Posterior cingulate gyrus (tissue), 11 donors: Measurements from ENCODE around the gene TSHZ2.
"Not testable (repeated sequence)": the region's sequence is repeated elsewhere in the genome, so short reads cannot be mapped to it uniquely, and the experiment has no call there.

Experiments used
- DNase-seq, 10 donors: peaks; one replicate each; pipeline versions ENCODE4 v3.0.0 to v3.0.0-alpha.2; 2020 to 2021; ENCODE audit warnings: mixed read lengths in 3 of 10
- intact Hi-C: fragments of 100-400 bp; cut with DNase I; formaldehyde crosslinking; loops from one replicate; pipeline ENCODE4 v1.15.1; 2023

TSHZ2 gene

DNA sequence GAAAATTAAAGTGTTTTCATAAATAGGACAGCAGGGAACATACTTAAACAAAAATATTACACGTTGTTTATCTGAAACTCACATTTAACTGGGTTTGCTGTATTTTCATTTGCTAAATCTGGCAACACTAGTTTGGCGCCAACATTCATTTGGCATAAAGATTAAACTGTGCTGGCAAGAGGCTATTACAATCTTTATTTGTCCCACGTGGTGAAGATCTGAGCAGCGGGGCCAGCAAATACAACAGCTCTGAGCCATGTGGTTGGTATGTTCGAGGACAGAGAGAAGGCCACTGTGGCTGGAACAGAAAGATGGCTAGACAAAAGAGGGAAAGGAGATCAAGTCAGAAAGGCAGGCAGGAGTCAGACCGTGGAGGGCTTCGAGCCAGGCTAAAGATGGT lies 387.3 kb downstream of the TSHZ2 start:
- no peak for DNase-seq
- intact Hi-C loops = no loop called here

DNA sequence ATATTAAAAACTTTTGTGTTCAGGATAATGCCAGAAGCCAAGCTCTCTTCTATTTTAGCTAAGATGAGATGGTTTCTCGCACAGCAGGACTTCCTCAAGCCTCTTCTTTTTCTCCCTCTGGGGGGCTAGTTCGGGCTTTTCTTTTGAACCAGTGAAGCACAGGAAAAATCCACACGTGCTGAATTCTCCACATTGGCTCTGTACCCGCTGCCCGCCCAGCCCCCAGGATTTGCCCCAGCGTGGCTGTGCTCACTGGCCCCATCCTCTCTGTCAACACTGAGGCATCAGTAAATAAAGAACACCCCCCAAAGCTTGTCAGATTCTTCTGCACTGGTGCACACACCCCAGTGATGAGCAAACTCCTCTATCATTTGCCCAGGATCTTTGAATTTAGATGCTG lies 388.7 kb downstream of the TSHZ2 start:
- intact Hi-C loops = no loop called here
- peak in 1 of 10 donors; percentile 43 for DNase-seq

DNA sequence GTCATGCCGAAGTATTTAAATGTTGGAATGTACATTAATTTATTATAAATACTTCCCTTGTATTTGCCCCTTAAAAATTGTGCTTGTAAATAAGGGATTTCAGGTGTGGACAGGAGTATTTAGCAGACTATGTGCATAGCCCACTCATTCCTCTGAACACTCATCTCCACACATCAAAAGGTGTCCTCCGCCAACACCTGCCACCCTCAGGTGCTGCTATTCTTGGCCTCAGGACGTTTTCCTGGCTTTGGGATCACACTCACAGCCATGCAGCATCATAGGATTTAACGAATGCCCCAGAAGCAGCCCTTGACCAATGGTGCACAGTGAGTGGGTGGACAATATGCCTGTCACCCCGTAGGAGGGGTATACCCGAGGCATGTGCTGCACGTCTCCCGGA lies 390.6 kb downstream of the TSHZ2 start:
- no peak for DNase-seq
- intact Hi-C loops = no loop called here

DNA sequence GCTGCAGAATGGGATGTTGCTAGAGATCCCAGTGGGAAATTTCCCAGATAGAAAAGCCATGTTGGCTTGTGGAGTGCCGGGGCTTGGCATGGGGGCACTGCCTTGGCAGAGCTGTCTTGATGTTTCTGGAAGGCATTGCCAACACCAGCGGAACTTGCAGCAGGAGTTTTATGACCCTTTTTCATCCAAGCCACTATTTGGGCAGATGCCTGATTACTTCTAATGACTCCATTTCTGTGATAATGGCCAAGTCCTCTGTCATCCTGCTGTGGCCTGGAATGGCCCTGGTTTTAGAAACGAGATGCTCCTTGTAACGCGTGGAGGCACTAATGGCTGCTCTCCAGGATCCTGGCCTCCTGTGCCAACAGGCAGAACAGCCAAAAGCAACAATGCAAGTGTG lies 392.5 kb downstream of the TSHZ2 start:
- intact Hi-C loops = no loop called here
- no peak for DNase-seq

DNA sequence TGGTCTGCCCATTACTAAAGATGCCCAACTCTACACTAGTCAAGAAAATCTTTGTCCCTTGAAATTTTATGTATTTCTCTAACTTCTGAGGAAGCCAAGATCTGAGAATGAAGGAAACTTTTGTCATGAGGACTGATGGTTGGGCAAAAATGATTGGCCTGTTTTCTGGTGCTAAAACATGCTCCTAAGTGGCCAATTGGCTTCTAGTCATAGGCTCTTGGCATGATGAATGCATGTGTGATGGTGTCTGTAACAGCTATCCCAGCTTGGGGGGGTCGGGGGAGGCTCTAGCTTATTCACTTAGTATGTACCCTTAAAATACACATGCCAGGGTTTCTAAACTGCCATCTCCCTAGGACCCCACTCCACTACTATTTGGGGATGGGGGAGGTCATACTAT lies 392.9 kb downstream of the TSHZ2 start:
- no peak for DNase-seq
- intact Hi-C loops = no loop called here

DNA sequence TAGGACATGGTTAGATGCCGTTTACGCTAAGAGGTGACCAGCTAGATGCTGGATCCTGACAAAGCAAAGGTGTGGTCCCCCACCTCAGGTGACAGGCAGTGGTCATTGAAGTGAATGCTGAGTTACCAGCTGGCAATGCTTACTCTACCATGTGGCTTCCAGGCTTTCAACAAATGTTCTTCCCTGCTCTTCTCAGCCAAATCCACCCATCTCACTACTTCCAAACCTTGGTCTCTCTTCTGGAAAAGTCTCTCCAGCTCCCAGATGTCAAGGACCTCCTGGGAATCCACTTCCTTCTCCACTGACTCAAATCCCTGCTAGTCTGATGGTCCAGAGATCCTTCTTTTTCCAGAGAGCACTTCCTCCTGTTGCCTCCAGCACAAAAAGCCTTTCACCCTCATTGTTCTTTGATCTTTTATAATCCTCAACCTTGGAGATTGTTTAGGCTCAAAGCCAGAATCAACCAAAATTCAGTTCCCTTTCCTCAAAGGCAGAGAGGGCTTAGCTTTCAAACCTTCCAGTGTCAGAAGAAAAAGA lies 393.4 kb downstream of the TSHZ2 start:
- no peak for DNase-seq
- intact Hi-C loops = no loop called here

DNA sequence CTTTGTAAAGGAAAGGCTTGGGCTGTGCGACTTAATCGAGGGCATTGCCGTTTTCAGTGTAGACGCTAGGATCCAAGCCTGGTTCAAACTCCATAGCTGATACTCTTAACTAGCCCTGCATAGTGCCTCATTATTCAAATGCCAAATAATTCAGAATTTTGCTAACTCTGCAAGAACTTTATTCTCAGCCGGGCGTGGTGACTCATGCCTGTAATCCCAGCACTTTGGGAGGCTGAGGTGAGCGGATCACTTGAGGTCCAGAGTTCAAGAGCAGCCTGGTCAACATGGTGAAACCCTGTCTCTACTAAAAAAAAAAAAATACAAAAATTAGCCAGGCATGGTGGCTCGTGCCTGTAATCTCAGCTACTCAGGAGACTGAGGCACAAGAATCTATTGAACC lies 394.8 kb downstream of the TSHZ2 start:
- DNase-seq, intact Hi-C loops: not testable (repeated sequence)

DNA sequence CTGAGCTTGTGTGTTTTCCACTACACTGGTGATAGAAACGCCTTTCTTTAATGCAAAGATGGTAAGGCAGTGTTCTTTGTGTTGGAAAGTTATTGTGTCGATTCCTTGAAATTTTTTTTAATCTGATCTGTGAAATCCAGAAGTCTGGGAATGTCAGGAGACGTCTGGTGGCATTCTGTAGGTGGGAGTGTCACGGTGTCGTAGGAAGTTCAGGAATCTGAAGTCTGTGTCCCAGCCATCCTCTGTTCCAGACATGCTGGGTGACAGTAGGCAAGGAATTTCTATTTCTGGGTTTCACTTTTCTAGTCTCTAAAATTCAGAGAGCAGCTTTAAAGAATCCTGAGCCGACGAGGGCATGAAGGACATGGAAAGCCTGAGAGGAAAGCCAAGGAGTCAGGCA lies 397.7 kb downstream of the TSHZ2 start:
- intact Hi-C loops = no loop called here
- no peak for DNase-seq

DNA sequence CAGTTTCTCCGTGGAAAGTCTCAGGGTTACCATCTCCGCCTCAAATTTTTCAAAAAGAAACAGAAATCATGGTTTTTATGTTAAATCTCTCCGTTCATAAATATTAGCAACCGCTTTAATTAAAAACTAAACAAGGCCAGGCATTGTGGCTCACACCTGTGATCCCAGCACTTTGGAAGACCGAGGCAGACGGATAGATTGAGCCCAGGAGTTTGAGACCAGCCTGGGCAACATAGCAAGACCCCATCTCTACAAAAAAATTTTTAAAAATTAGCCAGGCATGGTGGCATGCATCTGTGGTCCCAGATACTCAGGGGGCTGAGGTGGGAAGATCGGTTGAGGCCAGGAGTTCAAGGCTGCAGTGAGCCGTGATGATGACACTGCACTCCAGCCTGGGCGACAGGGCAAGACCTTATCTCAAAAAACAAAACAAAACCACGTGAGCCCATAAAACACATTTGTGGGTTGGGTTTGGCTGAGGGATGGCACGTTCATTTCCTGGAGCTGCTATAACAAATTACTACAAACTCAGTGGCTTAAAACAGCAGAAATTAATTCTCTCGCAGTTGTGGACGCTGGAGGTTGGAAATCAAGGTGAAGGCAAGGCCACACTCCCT lies 398.3 kb downstream of the TSHZ2 start:
- DNase-seq = no peak
- intact Hi-C loops = no loop called here

DNA sequence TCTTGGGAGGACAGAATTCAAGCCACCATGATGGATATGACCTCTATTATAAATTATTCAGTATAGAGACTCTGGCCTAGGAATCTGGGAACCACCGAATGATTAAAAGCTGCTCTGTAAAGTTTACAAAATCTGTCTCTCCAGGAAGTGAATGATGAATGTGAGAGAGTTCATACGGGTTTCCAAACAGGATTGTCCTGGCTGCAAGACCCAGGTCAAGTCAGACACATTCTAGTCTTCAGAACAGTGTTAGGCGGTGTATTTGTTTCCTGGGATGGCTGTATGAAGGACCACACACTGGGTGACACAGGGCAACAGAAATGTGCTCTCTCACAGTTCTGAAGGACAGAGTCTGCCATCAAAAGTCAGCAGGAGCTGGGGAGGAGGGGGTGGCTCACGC lies 399.1 kb downstream of the TSHZ2 start:
- intact Hi-C loops = no loop called here
- DNase-seq = no peak

DNA sequence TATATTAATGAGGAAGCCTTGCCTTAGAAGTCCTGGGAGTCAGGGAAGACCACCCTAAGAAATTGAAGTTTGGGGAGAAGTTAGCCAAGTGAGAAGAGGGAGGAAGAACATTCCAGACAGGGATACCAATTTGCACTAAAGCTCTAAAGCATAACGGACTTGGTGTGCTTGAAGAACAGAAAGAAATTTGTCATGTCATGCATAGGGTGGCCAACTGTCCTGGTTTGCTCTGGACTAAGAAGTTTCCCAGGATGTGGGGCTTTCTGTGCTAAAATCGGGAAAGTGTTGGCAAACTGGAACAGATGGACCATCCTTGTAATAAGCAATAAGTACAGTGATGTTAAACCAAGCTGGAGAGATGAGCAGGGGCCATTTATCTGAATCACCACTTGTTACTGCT lies 403.9 kb downstream of the TSHZ2 start:
- no peak for DNase-seq
- intact Hi-C loops = no loop called here

DNA sequence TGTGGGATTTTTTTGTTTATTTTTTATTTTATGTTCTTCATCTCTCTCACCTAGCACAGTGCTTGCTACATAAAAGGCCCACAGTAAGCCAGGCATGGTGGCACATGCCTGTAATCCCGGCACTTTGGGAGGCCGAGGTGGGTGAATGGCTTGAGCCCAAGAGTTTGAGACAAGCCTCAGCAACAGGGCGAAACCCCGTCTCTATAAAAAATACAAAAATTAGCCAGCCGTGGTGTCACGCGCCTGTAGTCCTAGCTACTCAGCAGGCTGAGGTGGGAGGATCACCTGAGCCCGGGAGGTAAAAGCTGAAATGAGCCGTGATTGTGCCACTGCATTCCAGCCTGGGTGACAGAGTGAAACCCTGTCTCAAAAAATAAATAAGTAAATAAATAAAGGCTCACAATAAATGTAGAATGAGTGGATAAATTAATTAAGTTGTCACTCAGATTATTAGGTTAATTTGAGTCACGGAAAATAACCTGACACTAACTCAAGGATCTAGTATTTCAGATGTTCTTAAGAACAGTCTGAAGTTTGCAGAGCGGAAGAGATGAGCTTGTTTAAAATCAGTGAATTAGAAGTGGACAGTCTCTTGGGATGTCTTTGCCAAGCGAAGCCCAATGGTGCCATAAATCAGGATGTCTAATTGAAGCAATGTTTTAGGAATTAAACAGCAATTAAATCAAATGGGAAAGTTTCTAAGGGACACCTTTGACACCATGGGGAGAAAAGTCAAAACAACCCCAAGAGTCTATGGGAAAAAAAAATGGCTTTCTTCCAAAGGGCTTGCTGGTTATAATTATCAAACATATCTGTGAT lies 407.1 kb downstream of the TSHZ2 start:
- DNase-seq = no peak
- intact Hi-C loops = no loop called here

DNA sequence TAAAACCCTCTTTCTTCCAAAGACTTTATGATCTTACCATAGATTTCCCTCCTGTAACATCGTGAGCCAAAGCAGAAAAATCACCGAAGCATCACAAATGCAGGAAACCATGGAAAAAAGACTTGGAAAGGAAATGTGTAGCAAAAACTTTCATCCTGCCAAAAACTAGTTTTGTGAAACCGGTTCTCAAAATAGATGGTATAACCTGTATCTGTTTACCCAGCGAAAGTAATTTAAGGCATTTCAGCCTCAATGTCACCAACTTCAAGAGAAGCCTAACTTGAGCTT lies 407.6 kb downstream of the TSHZ2 start:
- intact Hi-C loops = no loop called here
- no peak for DNase-seq

DNA sequence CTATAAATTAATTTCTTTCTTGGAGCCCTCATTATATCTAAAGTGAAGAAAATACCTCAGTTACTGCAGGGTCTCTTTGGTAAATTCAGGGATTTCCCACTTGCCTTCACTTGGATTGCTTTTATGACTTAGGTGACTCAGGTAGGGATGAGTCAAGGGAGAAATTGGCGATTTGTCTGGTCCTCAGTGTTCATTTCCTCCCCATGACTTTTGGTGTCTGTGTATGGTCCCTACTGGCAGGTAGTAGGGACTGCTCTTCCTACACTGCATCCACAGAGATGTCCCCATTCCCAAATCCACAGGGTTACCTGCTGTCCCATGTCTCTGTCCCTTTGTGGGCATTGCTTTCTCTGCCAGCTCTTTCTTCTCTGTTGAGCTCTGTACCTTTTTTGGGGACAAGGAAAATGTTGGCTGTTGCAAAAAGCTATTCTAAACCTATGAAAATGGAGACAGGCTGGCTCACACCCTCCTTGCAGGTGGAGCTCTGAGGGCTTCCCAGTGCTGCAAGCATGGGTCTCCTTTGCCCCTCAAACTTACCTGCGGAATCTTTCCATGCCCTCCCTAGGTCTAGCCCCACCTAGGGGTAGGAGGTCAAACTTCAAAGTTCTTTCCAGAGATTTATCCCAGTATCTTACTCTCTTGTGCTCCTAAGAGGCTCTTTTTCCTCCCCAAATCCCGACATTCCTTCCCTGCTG lies 409.6 kb downstream of the TSHZ2 start:
- no peak for DNase-seq
- intact Hi-C loops = no loop called here

DNA sequence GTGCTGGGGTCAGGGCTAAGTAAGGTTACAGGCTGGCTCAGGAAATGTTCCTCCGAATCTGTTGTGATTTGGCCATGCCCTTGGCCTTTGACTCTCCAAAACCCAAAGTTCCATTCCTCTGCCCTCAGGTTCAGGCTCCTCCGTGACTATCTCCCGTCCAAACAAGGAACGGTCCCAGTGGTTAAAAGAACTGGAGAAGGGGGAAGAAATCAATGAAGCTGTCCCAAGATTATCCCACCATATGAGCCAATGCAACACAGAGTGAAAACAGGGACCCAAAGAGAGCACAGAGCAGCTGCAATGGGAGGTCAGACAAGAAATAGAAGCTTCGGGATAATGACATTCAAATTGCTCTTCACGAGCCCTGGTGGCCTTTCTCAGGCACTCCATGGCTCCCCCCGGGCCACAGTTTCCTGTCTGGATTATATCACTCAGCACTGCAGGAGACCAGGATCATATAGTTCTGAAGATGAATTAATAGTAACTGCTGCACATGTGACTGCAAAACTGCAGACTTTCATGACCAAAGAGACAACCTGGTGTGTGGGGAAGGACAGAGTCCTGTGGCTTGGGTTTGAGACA lies 410.2 kb downstream of the TSHZ2 start:
- DNase-seq = no peak
- intact Hi-C loops = no loop called here

DNA sequence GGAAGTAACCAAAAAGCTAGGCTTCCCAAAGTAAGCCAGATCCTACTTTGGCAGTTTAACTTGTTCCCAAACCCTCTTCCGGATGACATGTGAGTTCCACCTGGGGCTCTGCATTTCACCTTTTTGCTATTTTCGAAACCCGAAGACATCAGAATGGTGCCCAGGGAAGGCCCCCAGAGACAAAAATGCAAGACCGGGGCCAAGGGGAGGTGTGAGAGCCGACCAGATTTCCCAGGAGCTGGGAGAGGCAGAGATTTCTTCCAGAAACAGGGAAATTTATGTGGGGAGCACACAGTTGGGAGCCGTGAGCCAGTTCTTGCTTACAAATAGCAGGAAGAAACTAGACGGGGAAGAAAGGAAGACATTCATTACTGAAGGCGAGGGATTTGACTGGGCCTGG lies 411.8 kb downstream of the TSHZ2 start:
- DNase-seq = no peak

DNA sequence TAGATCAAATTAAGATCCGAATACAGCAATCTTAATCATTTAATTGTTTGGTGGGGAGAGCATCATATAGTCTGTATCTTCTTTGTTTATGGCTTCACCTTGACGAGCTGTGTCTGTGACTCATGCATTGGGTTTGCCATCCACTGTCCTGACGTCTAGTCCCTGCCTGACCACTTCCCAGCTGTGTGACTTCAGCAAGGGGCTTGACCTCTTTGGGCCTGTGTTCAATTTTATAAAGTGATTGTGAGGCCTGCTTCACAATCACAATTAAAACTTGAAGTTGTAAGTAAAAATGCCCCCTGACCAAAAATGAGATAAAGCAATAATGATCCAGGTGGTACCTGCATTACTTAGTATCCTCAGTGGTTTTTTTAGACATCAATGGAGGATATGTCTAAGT lies 412.2 kb downstream of the TSHZ2 start:
- DNase-seq = no peak
- intact Hi-C loops = no loop called here

More for the DNA sequence above, 411.8 kb downstream of the TSHZ2 start:
- intact Hi-C loops = no loop called here

DNA sequence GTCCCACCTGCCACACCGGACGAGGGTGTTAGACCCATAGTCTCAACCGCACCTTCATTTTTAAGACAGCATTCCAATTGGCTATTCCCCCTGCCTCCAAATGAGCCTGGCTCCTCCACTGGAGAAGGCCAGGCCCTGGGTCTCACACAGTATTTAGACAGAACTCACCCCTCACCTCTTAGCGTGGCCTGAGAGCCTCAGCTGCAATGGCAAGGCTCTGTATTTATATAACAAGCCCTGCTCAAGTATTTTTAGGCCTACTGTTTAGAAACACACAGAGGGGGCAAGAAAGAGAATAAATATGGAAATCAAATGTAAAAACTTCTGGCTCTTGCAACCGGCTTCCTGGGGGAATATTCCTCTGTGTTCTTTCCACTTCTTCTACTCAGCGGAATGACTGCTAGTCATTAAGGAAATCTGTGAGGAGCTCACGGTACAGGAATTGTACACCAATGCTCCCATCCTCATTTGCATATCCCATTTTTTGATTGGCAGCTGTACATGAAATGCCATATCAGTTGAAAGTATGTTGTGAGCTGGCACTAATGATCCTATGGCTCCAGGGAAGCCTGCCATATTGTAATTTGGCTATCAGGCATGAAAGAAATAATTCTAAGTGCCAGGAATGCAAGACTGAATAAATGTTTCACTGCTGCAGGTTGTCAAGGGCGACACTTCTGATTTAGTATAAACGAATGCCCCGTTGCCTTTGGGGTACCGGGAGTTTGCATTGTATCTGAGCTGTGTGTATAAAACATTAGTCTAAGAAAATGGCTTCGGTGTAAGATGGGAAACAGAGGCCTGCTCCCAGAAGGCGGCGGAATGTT lies 414.0 kb downstream of the TSHZ2 start:
- no peak for DNase-seq

DNA sequence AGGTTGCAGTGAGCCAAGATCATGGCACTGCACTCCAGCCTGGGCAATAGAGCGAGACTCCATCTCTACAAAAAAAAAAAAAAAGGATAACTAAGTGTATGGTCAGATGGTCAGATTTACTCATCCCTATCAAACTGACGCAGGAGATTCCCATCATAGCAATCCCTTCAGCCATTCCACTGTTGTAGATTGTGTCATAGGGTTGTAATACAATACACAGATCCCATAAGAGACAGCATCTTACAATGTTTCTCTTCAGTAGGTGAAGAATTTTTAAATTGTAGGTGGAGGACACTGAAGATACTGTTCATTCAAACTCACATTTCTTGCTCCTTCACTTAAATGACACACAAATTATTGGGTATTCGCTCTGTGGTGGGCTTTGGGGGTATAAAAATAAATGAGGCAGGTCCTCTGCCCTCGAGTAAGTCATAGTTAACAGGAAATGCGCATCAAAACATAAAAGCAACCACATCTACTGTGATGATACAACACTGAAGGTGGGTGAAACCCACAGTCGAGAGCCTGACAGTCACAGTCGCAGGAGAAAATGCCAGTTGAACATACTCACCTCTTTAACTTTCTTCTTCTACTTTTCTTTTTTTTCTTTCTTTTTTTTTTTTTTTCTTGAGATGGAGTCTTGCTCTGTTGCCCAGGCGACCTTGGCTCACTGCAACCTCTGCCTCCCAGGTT lies 416.0 kb downstream of the TSHZ2 start:
- intact Hi-C loops = no loop called here
- no peak for DNase-seq

More for the DNA sequence above, 414.0 kb downstream of the TSHZ2 start:
- intact Hi-C loops = no loop called here
